Prostate gland (tissue), 2 donors: Measurements from ENCODE around the gene HOXC12. TPM values are rescaled to one million over a fixed set of nuclear protein-coding genes. Genes with fewer than 3 reads are reported as not detected.

Experiments
- DNase-seq: peaks from one replicate; pipeline ENCODE4 v3.0.0-alpha.2; 2019; ENCODE audit warnings: low spot score
- H3K27ac ChIP-seq, 2 donors: fragments of 200-600 bp; sonication (generic); 2 replicates each; pipeline ENCODE4 v1.5.1; 2017 to 2019
- H3K27me3 ChIP-seq: fragments of 200-600 bp; sonication (generic); replicated peaks from 2 replicates; pipeline ENCODE4 v1.5.1; 2019; ENCODE audit not compliant: insufficient read depth
- H3K36me3 ChIP-seq, 2 donors: fragments of 200-600 bp; sonication (generic); 1 replicate in 1 of 2; 2 replicates in 1 of 2; pipeline versions ENCODE4 v1.5.1 to v1.8.1; 2017 to 2019
- H3K4me1 ChIP-seq: fragments of 200-600 bp; sonication (generic); replicated peaks from 2 replicates; pipeline ENCODE4 v1.5.1; 2019
- H3K4me3 ChIP-seq, 2 donors: fragments of 200-600 bp; sonication (generic); 2 replicates each; pipeline ENCODE4 v1.5.1; 2017 to 2019
- H3K9me3 ChIP-seq: fragments of 200-600 bp; sonication (generic); 2 replicates; pipeline ENCODE4 v1.5.1; 2017
- CTCF ChIP-seq, 4 experiments: fragments of 200-600 bp in 2 of 4; fragments of 450-650 bp in 2 of 4; sonication (generic) in 2 of 4; IDR thresholded peaks; 1 replicate in 3 of 4; 2 replicates in 1 of 4; pipeline ENCODE4 v1.5.1; 2016 to 2019; ENCODE audit warnings: antibody characterized with exemption in 4 of 4, mild to moderate bottlenecking in 2 of 4, moderate library complexity in 2 of 4
- POLR2A ChIP-seq: fragments of 450-650 bp; IDR thresholded peaks from one replicate; pipeline ENCODE4 v1.6.1; 2016; ENCODE audit warnings: antibody characterized with exemption, mild to moderate bottlenecking
- POLR2AphosphoS5 ChIP-seq: sonication (generic); formaldehyde crosslinking; IDR thresholded peaks from one replicate; pipeline ENCODE4 v1.6.1; 2017; ENCODE audit warnings: antibody characterized with exemption
- WGBS: methylation state at CpG from one replicate; pipeline ENCODE4 v1.1.5; 2018; 5-methylcytosine and 5-hydroxymethylcytosine counted together
- intact Hi-C: fragments of 100-400 bp; cut with DNase I; formaldehyde crosslinking; loops from one replicate; pipeline ENCODE4 v1.14.2; 2022
- total RNA-seq, 2 donors: library from RNA; depleted of rRNA; stranded (reverse); fragments of >200 nt; gene quantifications; one replicate each; pipeline ENCODE4 v1.1.0, GENCODE V29; 2016

HOXC12 gene
- total RNA-seq, 2 donors from 2014 or later, result not detected

GRCh38 chr12:53953831-53954693 is 641 bp upstream of the HOXC12 start:
- intact Hi-C loops, result no loop called here
- Histone ChIP-seq H3K4me3 (no peak overlapping the region), H3K4me1 (no peaks in the 10 kb centered on the region), H3K27me3 (peaks cover 82% of the 10 kb centered on the region), H3K9me3 (no peaks in the 10 kb centered on the region), H3K27ac (no peak overlapping the region), H3K36me3 (no peaks in the 10 kb centered on the region)
- 13% methylated on average over 19 of the region's 19 CpGs for WGBS
- TF ChIP-seq POLR2AphosphoS5 (no peak), POLR2A (no peak), CTCF (IDR thresholded peaks at IDR 0.05) (no peak)
- no peak for DNase-seq

GRCh38 chr12:53955036-53955775 is 503 bp downstream of the HOXC12 start:
- H3K4me3 ChIP-seq, result no peak overlapping the region
- H3K36me3 ChIP-seq, result no peaks in the 10 kb centered on the region
- H3K27ac ChIP-seq, result no peak overlapping the region
- intact Hi-C loops, result no loop called here
- DNase-seq, result no peak
- peaks cover 79% of the 10 kb centered on the region for H3K27me3 ChIP-seq
- H3K4me1 ChIP-seq, result no peaks in the 10 kb centered on the region
- TF ChIP-seq POLR2AphosphoS5 (no peak), CTCF (IDR thresholded peaks at IDR 0.05) (no peak), POLR2A (no peak)
- WGBS, result 5% methylated on average over 81 of the region's 86 CpGs
- H3K9me3 ChIP-seq, result no peaks in the 10 kb centered on the region

GRCh38 chr12:53955776-53956250 is 1.1 kb downstream of the HOXC12 start:
- H3K9me3 ChIP-seq, result no peaks in the 10 kb centered on the region
- H3K4me3 ChIP-seq, result no peak overlapping the region
- intact Hi-C loops, result no loop called here
- H3K27me3 ChIP-seq, result peaks cover 77% of the 10 kb centered on the region
- DNase-seq, result no peak
- H3K27ac ChIP-seq, result no peak overlapping the region
- H3K36me3 ChIP-seq, result no peaks in the 10 kb centered on the region
- no peaks in the 10 kb centered on the region for H3K4me1 ChIP-seq
- WGBS, result 13% methylated on average over 10 of the region's 10 CpGs
- TF ChIP-seq CTCF (IDR thresholded peaks at IDR 0.05), result no peak
- no peak for TF ChIP-seq POLR2AphosphoS5
- no peak for TF ChIP-seq POLR2A

GRCh38 chr12:53956251-53956887 is 1.7 kb downstream of the HOXC12 start:
- no peaks in the 10 kb centered on the region for H3K4me1 ChIP-seq
- H3K9me3 ChIP-seq, result no peaks in the 10 kb centered on the region
- TF ChIP-seq POLR2A (no peak), POLR2AphosphoS5 (no peak), CTCF (IDR thresholded peaks at IDR 0.05) (no peak)
- DNase-seq, result no peak
- intact Hi-C loops, result no loop called here
- no peaks in the 10 kb centered on the region for H3K36me3 ChIP-seq
- no peak overlapping the region for H3K27ac ChIP-seq
- WGBS, result 24% methylated on average over 25 of the region's 25 CpGs
- peaks cover 77% of the 10 kb centered on the region for H3K27me3 ChIP-seq
- H3K4me3 ChIP-seq, result no peak overlapping the region
